Measurements from ENCODE around the gene MKX.

The MKX gene

DNA sequence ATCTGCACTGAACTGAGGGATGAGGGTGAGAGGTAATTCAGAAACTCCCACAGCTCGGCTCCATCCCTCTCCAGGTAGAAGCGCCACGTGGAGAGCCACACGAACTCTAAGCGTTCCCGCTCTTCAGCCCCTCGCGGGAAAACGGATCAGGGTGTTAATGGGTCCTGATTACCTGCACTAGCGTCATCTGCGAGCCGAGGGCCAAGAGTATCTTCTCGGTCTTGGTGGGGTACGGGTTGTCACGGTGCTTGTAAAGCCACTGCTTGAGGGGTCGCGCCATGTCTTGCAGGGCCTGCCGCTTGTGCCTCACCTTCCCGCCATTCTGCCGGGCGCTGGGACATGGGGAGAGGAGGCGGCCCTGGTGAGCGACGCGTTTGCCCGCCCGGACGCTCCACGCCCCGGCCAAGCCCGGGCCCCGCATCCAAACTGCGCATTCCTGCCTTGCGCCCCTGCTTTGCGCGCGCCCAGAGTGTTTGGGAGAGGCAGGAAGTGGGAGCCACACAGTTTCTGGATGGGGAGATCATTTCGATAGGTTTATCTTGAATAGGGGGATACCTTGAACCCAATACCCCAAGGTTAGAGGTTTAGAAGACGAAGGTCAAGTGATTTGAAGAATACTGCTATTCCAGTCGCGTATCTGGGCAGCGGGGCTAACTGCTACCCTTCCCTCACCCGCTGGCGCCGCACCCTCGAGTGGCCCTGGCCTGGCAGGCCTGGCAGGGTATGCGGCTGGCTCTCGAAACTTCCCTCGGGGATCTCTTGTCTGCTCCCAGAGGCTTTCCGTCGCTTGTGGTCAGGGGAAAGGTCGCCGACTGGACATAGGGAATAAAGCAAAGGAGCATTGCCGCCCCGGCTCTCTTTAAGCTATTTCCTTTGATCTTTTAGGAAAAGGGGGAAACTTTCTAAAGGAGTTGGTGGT, 4.2 kb downstream of the MKX start:
- peak; percentile 8 to 13 for DNase-seq

DNA sequence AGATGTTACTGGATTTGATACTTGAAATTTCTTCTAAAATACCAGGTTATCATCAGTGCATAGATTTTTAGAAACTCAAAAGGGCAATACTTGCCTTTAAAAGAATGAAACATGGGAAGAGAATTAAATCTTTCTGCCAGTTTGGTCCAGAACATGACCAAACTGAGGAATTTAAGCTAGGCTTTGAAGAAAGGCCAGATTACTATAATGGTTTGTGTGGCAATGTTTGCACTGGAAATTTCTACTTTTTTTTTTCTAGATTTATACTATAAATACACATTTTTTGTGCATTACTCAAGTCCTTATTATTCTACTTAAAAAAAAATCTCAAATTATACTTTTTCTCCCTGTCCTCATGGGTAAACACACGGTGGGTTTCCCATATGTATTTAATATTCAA, 9.2 kb downstream of the MKX start:
- no peak for DNase-seq

DNA sequence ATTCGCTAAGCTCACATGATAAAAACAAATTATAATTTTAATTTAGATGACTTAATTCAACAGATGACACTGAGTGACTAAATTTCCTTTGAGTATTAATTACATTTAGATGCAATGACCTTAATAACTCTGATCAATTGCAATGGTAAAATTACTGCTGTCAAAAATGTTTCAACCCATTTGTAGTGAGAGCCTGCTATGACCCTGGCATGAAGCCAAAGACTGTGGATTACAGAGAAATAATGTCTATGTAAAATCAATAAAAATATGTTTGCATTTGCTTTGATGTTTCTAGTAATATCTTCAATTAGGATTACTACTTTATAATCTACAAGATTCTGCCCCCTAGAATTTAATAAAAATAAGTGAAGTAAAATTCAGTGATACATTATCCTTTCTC, 15.6 kb downstream of the MKX start:
- no peak for DNase-seq

DNA sequence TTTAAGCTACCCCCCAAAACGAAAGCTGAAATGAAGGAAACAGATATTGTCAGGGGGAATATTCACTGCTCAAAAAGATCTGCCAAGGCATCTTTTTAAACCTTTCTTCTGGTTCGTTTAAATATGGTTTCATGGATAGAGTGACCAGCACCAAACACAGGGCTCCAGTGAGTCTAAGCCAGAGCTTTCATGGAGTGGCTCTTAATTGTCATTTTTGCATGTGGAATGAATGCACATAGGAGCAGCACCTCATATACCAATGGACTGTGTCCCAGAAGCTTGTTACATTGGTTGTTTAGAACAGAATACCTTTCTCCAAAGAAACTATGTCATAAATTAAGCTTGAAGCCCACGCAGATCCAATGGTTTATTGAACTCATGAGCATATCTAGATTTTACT, 17.3 kb downstream of the MKX start:
- no peak for DNase-seq

DNA sequence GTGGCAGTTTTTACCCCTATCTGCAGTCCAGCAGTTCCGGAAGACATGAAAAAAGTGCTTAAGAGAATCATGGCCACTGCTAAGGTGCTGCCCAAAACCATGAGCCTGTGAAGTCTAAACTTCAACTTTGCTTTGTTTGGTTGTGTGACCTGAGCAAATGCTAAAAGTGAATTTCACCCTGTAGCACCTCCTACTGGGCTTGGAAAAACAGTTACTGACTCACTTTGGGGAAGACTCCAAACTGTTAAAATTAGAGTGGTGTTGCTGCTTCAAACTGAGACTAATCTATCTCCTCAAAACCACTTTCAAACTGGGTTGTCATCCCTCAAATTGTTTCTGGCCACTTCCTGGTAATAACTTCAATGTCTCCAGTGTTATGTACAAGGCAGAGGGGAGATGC, 21.3 kb downstream of the MKX start:
- DNase-seq: no peak

DNA sequence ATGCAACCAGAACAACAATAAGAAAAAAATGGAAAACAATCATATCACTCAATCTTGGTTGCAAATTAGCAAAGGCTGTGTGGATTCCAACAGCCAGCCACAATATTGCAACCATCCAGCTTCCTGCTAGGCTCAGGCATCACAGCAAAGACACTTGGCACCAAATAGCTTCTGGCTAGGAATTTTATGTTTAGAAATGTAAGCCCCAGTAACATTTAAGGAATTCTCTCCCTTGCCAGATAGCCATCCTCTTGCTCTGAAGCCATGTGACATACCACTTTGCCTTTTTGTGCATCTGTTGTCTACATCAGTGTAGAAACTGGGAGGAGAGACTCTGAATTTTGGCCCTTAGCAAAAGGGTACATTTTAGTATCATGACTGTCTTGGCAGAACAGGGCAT, 22.2 kb downstream of the MKX start:
- no peak for DNase-seq

DNA sequence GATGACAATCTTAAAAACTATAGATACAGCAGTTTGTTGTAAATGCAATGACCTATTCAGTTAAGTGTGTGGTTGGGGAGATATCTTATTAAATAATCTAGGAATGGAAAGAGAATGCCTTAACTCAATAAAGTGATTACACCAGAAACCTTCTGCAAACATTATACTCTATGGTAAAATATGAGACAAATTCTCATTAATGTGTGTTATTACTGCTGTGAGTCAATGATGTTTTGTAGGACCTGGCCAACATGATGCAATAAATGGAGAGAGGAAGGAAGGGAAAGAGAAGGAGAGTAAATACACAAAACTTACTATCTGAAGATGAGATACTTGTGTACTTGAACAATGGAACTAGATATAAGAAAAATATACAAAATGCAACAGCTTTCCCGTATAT, 25.1 kb downstream of the MKX start:
- no peak for DNase-seq

DNA sequence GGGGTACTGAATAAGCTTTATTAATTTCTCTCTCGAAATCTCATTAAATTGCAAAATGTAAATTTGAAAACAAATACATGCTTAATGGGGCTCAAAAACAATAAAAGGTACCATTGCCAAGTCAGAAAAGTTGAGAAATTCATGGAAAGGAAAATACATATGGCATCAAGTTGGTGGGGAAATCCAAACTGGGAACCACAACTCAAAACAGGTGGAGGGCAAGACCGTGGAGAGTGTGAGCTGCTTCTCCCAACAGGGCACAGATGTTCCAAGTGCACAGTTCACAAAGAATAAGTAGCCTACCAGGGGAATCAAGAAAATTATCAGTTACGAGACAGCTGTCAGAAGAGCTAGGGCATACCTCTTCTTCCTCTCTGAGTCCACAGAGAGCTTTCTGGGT, 26.6 kb downstream of the MKX start:
- no peak for DNase-seq

DNA sequence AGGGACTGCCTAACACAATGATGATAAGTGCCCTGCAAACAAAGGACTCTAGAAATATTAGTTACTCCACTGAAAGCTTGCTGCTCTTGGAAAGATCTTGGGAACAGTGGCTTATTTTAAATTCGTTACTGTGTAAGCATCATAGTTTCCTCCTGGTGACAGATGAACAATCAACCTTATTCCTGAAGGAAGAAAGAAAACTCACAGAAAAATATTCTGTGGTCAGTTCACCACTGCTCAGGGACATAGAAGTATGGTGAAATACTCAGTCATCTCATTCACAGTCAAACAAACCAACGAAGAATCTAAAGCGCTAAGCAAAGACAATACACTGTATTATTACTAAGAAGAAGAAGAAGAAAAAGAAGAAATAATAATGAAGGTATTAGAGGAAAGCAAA, 27.8 kb downstream of the MKX start:
- DNase-seq: no peak

DNA sequence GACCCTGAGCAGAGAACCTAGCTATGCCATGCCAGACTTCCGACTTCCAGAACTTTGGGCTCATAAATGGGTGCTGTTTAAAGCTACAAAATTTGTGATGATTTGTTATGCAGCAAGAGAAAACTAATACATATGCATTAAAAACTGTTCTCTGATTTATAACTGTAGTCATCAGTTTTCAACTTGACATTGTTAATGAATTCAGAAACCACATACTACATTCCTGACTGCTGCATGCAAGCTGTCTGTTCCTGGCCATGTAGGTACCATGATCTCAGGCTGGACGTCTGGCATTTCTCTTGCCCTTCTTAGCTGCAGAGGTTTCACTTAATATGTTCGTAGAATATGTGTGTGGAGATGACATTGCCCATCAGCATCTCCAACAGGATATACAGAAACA, 28.4 kb downstream of the MKX start:
- no peak for DNase-seq

DNA sequence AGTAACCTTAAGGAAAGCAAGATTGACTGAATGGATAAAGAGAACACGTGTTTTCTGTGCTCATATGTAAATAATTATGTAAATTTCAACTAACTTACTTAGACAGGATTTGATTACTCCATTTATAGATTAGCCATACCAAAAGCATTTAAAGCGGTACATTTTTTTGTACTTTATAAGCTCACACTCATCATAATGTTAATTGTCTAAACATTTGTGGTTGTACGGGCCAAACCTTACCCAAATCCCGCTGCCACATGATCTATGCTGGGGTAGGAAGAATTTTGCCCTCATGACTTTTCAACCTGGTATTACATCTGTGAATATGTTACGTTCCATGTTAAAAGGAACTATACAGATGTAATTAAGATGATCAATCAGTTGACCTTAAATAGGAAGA, 29.1 kb downstream of the MKX start:
- no peak for DNase-seq

DNA sequence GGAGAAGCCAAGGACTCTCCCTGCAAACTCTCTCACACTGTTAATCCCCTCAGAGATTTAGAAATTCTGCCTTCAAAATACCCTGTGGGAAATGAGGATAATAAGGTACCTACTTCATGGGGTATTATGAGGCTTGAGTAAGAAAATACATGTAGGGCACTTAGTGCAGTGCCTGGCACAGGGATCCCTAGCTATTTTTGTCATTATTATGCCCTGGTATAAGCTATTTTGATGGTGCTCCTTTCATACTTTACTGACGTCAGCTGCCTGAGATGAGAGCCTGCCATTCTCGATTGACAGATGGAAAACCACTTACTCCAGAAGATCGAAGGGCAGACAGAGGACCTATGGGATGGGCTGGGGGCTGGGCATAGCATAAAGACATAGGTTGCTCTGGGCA, 30.1 kb downstream of the MKX start:
- no peak for DNase-seq

DNA sequence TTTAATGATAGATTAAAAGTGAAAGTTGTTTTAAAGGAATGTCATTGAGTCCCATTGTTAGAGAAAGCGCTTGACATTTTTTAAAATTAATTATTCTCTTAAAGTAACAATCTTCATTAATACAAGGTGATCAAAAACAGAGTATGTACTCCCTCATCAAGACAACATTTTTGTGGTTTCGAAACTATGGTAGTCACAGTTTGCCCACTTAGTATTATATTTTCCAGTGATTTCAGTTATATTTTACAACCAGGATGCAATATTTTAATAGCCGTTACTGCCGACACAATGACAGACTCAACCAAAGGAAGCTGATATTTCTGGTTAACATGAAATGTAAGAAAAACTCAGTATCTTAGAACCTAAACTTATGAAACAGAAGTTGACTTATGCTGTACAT, 31.3 kb downstream of the MKX start:
- DNase-seq: no peak

DNA sequence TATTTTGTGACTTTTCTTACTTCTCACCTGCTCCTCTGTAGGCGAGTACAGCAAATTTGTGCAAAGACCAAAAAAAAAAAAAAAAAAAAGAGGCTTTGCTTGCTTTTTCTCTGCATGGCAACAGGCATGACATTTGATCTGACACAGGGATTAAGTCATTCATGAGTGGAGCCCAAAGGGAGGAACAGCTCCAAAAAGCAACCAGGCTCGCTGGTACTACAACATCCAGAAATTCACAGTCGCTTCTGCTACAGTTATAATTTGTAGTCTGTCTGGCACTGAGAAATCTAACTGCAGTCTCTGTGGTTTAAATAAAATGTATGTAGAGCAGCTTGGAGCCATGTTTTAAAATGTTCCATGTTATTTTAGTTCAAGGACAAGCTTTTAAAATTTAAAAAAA, 31.7 kb downstream of the MKX start:
- DNase-seq: no peak

DNA sequence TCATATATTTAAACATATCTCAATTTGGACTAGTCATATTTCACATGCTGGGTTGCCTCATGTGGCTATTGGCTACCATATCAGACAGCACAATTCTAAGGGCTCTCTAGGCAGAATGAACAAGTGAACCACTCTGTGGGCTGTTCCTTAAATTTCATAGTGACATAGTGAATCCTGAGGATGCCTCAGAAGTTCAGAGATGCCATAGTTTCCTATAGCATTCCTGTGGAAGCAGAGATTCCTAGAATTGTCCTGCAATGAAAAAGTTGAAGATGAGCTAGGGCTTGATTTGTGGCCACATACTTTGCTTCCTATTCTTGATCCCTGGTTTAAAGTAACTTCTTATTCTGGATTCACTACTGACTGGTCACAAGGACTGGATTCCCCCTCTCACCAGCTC, 35.6 kb downstream of the MKX start:
- no peak for DNase-seq

DNA sequence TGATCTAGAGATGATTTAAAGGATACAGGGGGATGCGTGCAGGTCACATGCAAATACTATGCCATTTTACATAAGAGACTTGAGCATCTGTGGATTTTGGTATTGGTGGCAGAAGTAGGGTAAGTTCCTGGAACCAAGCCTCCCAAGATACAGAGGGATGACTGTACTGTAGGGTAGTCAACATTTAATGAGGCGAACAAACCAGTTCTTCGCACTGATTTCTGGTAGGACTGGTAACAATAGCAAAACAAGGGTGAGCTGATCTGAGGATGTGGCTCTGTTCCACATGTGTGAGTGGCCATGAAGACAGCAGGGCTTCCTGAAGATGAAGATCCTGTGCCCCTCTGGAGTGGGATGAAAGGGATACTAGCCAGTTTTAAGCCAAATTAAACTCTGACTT, 36.3 kb downstream of the MKX start:
- no peak for DNase-seq

DNA sequence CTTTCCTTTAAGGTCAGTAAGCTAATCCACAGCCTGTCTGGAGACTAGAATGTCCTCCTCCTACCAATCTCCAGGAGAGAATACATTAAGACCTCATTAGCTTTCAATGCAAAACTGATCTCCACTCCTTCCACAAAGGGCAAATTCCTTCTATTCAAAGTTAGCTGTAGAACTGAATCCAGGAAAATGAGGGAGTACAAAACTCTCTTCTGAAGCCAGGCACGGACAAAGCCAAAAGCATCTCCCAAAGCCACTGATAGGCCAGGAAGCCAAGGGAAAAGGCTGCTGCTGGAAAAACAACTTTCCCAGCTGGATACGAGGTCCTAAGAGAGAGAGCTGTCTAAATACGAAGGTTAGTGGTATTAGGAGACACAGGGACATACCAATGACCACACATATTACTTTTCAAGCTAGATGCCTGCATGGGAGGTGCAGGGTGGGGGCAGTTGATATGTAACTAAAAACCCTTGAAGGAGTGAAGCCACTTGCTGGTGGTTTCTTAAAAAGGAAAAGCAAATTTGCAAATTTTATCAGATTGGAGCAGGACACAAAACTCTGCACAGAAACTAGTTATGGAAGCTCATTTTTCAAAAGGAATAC, 43.6 kb downstream of the MKX start:
- DNase-seq: no peak

DNA sequence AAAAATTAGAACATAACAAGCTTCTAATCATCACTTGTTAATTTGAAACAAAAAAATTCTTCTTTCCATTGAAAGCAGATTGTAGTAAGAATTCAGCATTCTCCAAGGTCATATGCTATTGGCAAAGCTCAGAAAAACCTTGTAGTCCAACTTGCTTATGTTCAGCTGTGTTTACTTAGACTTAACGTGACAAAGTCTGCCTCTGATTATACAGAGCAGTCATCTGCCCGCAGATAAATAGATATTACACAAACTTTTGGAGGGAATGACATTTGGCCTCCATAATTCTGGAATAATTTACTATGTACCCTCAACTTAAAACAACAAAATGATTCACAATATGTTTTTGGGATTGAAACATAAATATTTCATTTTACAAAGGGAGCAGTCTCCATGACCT, 45.8 kb downstream of the MKX start:
- DNase-seq: no peak

DNA sequence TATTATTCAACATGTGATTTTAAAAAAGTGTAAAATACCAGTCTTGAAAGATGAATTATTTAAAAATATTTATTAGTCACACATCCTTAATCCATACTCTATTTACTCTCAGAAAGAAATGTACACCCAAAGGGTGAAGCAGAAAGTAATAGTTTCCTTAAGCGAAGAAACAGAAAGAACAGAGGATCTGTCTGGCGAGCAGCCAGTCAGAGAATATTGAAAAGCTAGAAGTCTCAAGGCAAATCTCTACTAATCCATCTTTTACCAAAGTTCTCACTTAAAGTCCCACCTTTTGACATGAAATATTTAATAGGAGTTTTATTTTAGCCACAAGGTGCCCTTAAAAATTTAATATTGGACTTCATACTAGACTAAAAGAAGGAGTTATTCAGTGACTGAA, 46.7 kb downstream of the MKX start:
- DNase-seq: no peak

DNA sequence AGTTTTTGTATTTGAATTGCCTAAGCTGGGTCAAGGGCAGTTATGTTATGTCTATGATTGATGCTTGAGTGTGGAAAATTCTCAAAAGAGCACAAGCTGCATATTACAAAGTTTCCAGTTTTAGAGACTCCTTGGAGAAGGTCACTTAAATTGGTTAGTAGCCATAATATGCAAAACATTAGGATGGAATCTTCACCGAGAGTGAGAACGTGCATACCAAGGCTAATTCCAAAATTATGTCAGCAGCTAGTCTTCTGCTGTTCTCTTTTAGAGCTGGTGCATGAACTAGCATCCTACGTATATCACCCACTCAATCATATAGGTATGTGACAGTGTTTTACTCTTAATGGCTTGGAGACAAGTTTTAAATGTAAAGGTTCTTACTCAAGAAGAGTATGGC, 49.2 kb downstream of the MKX start:
- no peak for DNase-seq

DNA sequence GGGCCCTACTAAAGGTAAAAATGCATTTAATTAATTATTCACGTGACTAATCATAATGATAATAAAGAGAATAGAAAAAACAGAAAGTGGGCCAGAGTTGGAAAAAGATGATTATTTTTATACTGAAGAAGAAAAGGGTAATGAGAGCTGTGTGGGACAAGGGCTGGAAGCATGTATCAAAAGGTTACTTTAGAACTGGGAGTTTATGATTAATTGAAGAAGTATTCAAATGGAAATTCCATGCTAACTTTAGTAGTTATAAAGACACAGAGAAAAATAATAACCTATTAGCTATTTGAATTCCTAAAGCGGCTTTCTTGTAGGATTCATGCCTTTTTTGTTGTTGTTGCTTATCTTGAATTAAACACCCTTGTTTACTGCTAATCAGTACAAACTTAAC, 49.9 kb downstream of the MKX start:
- DNase-seq: no peak

DNA sequence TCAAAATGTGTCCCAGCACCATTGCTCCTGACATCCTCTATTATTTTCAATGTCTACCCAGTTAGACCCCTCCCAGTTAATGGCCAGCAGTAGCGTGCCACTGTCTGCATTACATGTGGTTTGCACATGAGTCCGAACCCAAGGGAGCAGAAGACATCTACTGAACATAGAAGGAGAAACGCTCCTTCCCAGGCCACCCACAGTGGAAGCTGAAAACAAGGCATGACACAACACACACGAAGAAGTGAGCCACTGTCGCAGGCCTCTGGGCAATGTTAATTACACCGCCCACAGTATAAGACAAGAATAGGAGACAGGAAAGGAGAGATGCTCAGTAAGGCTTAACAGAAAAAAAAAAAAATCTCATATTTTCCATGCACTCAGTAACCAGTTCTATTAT, 50.5 kb downstream of the MKX start:
- no peak for DNase-seq

DNA sequence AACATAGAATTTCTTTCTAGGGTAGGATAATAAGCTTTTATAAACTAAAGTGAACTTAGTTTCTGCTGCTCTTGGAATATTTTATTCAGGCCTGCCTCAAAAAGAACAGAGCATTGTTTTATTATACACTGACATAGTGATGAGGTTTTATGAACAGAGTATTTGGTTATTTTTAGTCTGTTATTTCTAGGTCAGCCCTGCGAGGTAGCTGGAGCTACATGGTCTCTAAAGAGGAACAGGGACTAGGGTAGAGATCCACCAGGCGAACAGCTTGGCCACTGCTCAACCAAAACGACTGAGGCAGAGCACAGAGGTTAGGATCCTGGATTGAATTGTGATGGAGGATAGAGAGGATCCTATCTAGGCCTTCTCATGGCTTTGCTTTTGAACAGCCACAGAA, 53.0 kb downstream of the MKX start:
- no peak for DNase-seq

DNA sequence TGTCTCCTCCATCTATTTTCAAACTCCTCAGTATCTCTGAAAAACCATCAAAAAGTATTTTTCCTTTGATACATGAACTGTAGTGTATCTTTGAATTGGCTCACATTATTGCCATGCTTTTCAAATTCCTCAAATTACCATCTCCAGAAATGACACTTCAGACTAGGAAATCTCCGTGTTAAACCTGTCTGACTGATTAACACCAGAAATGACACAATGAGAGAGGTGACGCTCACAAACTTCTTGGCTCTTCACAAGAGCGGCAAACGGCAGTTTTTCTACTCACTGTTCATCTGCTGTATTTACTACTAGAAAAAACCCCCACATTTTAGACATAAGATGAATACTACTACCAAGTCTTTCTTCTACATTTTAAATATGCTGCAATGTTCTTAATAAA, 56.6 kb downstream of the MKX start:
- DNase-seq: no peak

DNA sequence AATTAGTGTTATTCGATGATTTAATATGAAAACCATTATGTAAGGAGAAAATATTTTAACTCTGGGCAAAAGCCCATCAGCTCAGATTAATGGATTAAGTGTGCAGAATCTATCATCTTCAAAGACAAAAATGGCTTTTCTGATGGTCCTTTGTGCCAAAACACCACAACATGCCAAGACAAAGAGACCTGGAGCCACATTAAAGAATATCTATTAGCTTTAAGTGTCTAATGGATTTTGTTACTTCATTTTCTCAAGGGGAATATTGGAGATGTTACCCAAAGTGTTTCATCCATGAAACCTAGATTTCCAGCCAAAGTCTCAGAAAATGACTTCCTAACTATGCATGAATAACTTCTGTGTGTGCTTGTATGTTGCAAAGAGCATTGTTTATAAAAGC, 57.3 kb downstream of the MKX start:
- DNase-seq: no peak
